CD4-positive, alpha-beta T cell (primary cell): ENCODE data around the gene C1orf35. TPM values are rescaled to one million over a fixed set of nuclear protein-coding genes. Genes with fewer than 3 reads are reported as not detected.
A peak's percentile ranks its signal among the peaks of the same experiment; 100 is the strongest.

Source experiments
- ATAC-seq: fragments of 200-7000 bp; cut with Tn5 transposase; one replicate; pipeline ENCODE4 v1.10.0; 2022; ENCODE audit warnings: mild to moderate bottlenecking; ENCODE audit not compliant: poor library complexity
- CTCF ChIA-PET: fragments of 350-600 bp; sonication (Branson Sonifier 250); formaldehyde crosslinking; loops from one replicate; lab custom pipeline; 2021; ENCODE audit warnings: antibody characterized with exemption, inconsistent platforms; lab: Charles Lee
- POLR2A ChIA-PET: fragments of 350-600 bp; sonication (Branson Sonifier 250); formaldehyde crosslinking; loops from one replicate; lab custom pipeline; 2021; ENCODE audit warnings: antibody characterized with exemption, inconsistent platforms; lab: Charles Lee
- DNase-seq, 14 experiments: peaks; one replicate each; pipeline ENCODE4 v3.0.0-alpha.2; 2013 to 2020; ENCODE audit warnings: mixed read lengths in 2 of 14
- H3K27ac ChIP-seq, 2 donors: one replicate each; pipeline versions ENCODE4 v1.5.1 to v1.7.0; 2013; ENCODE audit warnings: low read length in 2 of 2, low read depth in 1 of 2, mild to moderate bottlenecking in 1 of 2
- H3K27me3 ChIP-seq, 2 experiments: 1 replicate in 1 of 2; 2 replicates in 1 of 2; pipeline versions ENCODE4 v1.6.1 to v1.7.0; 2013; ENCODE audit warnings: low read length in 2 of 2, control low read depth in 1 of 2, mild to moderate bottlenecking in 1 of 2, moderate library complexity in 1 of 2; ENCODE audit not compliant: insufficient read depth in 2 of 2, control insufficient read depth in 1 of 2
- H3K36me3 ChIP-seq: one replicate; pipeline ENCODE4 v1.6.1; 2013; ENCODE audit warnings: low read length, control low read depth; ENCODE audit not compliant: insufficient read depth
- H3K4me1 ChIP-seq: one replicate; pipeline ENCODE4 v1.6.1; 2013; ENCODE audit warnings: low read length, control low read depth; ENCODE audit not compliant: insufficient read depth
- H3K4me3 ChIP-seq: one replicate; pipeline ENCODE4 v1.5.1; 2013; ENCODE audit warnings: mild to moderate bottlenecking, low read length, moderate library complexity
- H3K9me3 ChIP-seq, 2 experiments: 1 replicate in 1 of 2; 2 replicates in 1 of 2; pipeline versions ENCODE4 v1.6.1 to v1.7.0; 2013; ENCODE audit warnings: low read length in 2 of 2, mild to moderate bottlenecking in 2 of 2, control low read depth in 1 of 2, moderate library complexity in 1 of 2; ENCODE audit not compliant: control insufficient read depth in 1 of 2, insufficient read depth in 1 of 2
- H3K27ac Mint-ChIP-seq: one replicate; pipeline ENCODE4 v1.8.0; 2020; ENCODE audit warnings: mixed read lengths
- H3K27me3 Mint-ChIP-seq: one replicate; pipeline ENCODE4 v1.8.0; 2021; ENCODE audit warnings: mixed read lengths
- H3K36me3 Mint-ChIP-seq: one replicate; pipeline ENCODE4 v1.8.0; 2021; ENCODE audit warnings: low read depth, mixed read lengths
- H3K4me1 Mint-ChIP-seq: one replicate; pipeline ENCODE4 v1.8.0; 2021; ENCODE audit warnings: low read depth, mixed read lengths
- H3K4me3 Mint-ChIP-seq: one replicate; pipeline ENCODE4 v1.8.0; 2020; ENCODE audit warnings: mild to moderate bottlenecking, mixed read lengths
- H3K9me3 Mint-ChIP-seq: one replicate; pipeline ENCODE4 v1.8.0; 2020; ENCODE audit warnings: mixed read lengths
- CTCF ChIP-seq: fragments of 200-600 bp; IDR thresholded peaks from one replicate; pipeline ENCODE4 v1.8.0; 2022; ENCODE audit warnings: antibody characterized with exemption, mild to moderate bottlenecking
- intact Hi-C, 2 experiments: fragments of 100-400 bp; cut with DNase I in 1 of 2; cut with micrococcal nuclease in 1 of 2; formaldehyde crosslinking; loops; one replicate each; pipeline versions ENCODE4 v1.15.1 to v1.9.0; 2023 to 2025; cut with DNase I, micrococcal nuclease
- total RNA-seq, 174 experiments: library from RNA in 2 of 174; stranded (reverse) in 2 of 174; gene quantifications; one replicate each; pipeline ENCODE4 v1.2.3 and lab custom pipeline; 2021 to 2026

The C1orf35 gene
- total RNA-seq, 2 experiments from 2014 or later = 36.6 to 40.3 TPM

- peak overlapping the region; percentile 90 for H3K4me3 Mint-ChIP-seq
- H3K4me1 ChIP-seq = peaks cover 56% of the 10 kb centered on the region
- no peaks in the 10 kb centered on the region for H3K27me3 ChIP-seq
- peaks cover 36% of the 10 kb centered on the region for H3K36me3 Mint-ChIP-seq
- peaks cover 44% of the 10 kb centered on the region for H3K4me1 Mint-ChIP-seq
- peak overlapping the region; percentile 92 to 97 for H3K27ac ChIP-seq
- ChIA-PET POLR2A (interaction anchor here (0.6 to 3.9 kb wide), 7 partner anchors 10 to 345 kb away, joined by 3 to 56 read pairs (median 9); partner anchors contain the start of genes ARF1, IBA57 and RNF187), CTCF (interaction anchor here (1.0 to 2.2 kb wide), 3 partner anchors 11 to 317 kb away, joined by 3 to 11 read pairs (median 9); no protein-coding TSS in a partner anchor)
- peak overlapping the region; percentile 94 for H3K27ac Mint-ChIP-seq
- no peaks in the 10 kb centered on the region for H3K27me3 Mint-ChIP-seq
- ATAC-seq (no peak), DNase-seq (peak in 5 of 14 experiments; percentile 24 to 80 (median 50))
- H3K36me3 ChIP-seq = peaks cover 30% of the 10 kb centered on the region
- no peaks in the 10 kb centered on the region for H3K9me3 Mint-ChIP-seq
- TF ChIP-seq CTCF = no peak
- intact Hi-C loops = loop anchor here in 1 of 2 experiments (1.0 to 10.0 kb wide), 3 partner anchors 23 to 1363 kb away; partner anchors contain the start of genes MRPL55 and NUP133
- H3K9me3 ChIP-seq = no peaks in the 10 kb centered on the region
- peak overlapping the region; percentile 78 for H3K4me3 ChIP-seq
These were observed 38.3 kb upstream of the C1orf35 start for GRCh38 chr1:228141226-228142044.

GRCh38 chr1:228140724-228141225, 37.6 kb upstream of the C1orf35 start:
- no peaks in the 10 kb centered on the region for H3K9me3 Mint-ChIP-seq
- H3K4me1 Mint-ChIP-seq = peaks cover 44% of the 10 kb centered on the region
- ATAC-seq (no peak), DNase-seq (no peak)
- ChIA-PET CTCF (interaction anchor here (1.0 to 2.2 kb wide), 4 partner anchors 10 to 318 kb away, joined by 3 to 11 read pairs (median 9); no protein-coding TSS in a partner anchor), POLR2A (interaction anchor here (1.0 to 1.8 kb wide), 10 partner anchors 8 to 346 kb away, joined by 3 to 56 read pairs (median 7); partner anchors contain the start of genes ARF1, IBA57 and RNF187)
- peak overlapping the region; percentile 92 to 97 for H3K27ac ChIP-seq
- no peaks in the 10 kb centered on the region for H3K9me3 ChIP-seq
- H3K27me3 Mint-ChIP-seq = no peaks in the 10 kb centered on the region
- peaks cover 34% of the 10 kb centered on the region for H3K36me3 Mint-ChIP-seq
- no peak for TF ChIP-seq CTCF
- peaks cover 56% of the 10 kb centered on the region for H3K4me1 ChIP-seq
- H3K4me3 Mint-ChIP-seq = peak overlapping the region; percentile 90
- H3K27ac Mint-ChIP-seq = peak overlapping the region; percentile 94
- H3K27me3 ChIP-seq = no peaks in the 10 kb centered on the region
- intact Hi-C loops = loop anchor here (1.0 to 10.0 kb wide), 5 partner anchors 24 to 1364 kb away; partner anchors contain the start of genes ARF1 (in 1 of the 2), IBA57 (in 1 of the 2), MRPL55 (in 1 of the 2) and NUP133 (in 1 of the 2)
- H3K36me3 ChIP-seq = peaks cover 24% of the 10 kb centered on the region
- peak overlapping the region; percentile 78 for H3K4me3 ChIP-seq
